ENCODE data around the gene HLF. TPM values are rescaled to one million over a fixed set of nuclear protein-coding genes. Genes with fewer than 3 reads are reported as not detected.

Gene HLF
- total RNA-seq, 1 donor from 2014 or later = 0.26 TPM

DNA sequence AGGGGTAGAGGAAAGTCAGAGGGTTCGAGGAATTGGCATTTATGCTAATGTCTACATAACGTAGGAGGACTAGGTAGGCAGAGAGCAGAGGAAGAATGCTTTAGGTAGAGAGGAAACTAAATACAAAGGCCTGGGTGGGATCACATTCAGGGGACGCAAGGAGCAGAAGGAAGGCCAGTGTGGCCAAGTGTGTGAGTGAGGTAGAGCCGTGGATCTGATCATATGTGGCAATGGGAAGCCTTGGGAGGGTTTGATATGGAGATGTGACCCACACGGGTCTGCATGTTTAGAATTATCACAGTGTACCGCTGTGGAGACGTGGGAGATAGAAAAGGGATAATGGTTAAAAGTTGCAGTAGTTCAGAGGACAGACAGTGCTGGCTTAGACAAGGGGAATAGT, 43.1 kb downstream of the HLF start:
- no peaks in the 10 kb centered on the region for H3K27me3 ChIP-seq (ENCODE audit: control insufficient read depth, insufficient read depth, low read length)
- TF ChIP-seq, protein P1, sequence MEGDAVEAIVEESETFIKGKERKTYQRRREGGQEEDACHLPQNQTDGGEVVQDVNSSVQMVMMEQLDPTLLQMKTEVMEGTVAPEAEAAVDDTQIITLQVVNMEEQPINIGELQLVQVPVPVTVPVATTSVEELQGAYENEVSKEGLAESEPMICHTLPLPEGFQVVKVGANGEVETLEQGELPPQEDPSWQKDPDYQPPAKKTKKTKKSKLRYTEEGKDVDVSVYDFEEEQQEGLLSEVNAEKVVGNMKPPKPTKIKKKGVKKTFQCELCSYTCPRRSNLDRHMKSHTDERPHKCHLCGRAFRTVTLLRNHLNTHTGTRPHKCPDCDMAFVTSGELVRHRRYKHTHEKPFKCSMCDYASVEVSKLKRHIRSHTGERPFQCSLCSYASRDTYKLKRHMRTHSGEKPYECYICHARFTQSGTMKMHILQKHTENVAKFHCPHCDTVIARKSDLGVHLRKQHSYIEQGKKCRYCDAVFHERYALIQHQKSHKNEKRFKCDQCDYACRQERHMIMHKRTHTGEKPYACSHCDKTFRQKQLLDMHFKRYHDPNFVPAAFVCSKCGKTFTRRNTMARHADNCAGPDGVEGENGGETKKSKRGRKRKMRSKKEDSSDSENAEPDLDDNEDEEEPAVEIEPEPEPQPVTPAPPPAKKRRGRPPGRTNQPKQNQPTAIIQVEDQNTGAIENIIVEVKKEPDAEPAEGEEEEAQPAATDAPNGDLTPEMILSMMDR (IDR thresholded peaks at IDR 0.05; ENCODE audit: insufficient read depth, low read length, severe bottlenecking) = no peak
- H3K4me3 ChIP-seq (ENCODE audit: low read depth, low read length) = no peak overlapping the region
- DNase-seq (ENCODE audit: low read depth) (no peak), FAIRE-seq (no peak)
- no peaks in the 10 kb centered on the region for H3K36me3 ChIP-seq (ENCODE audit: control insufficient read depth, insufficient read depth, low read length)

DNA sequence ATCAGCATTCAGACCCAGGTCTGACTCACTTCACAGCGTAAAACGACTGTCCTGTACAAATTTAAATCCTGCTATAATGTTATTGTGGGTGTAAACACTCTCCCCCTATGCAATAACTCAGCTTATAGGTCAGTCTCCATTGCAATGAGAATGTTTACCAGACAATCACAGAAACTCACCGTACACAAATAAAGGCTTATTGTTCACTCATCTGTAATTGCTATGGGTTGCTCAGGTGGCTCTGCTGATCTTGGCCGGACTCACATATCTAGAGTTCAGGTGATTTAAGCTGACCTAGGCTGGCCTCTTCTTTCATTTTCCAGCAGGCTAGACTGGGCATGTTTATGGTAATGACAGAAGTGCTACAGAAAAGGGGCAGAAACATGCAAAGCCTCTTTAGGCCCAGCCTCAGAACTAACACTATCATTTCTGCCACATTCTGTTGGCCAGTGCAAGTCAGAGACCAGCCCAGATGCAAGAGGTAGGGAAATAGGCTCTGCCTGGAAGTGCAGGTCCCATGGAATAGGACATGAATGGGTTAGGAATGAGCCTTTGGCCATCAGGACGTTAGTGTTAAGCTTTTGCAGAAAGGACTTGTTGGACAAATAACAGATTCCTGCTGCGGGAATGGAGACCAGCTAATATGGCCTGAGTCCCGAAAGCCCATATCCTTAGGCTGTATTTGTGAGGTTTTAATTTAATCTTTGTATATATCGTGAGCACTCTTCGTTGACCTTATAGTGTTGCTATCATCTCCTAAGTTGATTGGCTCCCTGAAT, 44.0 kb downstream of the HLF start:
- H3K4me3 ChIP-seq (ENCODE audit: low read depth, low read length) = no peak overlapping the region

DNA sequence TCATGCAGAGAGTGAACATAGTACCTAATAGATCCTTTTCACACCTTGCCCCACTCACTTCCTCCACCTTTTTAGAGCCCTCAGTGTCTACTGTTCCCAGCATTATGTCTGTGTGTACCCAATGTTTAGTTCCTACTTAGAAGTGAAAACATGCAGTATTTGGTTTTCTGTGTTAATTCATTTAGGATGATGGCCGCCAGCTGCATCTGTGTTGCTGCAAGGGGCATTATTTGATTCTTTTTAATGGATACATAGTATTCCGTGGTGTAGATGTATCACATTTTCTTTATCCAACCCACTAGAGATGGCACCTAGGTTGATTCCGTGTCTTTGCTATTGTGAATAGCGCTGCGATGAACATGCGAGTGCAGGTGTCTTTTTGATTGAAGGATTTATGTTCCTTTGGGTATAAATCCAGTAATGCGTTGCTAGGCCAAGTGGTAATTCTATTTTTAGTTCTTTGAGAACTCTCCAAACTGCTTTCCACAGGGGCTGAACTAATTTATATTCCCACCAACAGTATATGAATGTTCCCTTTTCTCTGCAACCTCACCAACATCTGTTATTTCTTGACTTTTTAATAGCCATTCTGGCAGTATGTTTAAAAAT, 47.1 kb downstream of the HLF start:
- FAIRE-seq = no peak
- no peaks in the 10 kb centered on the region for H3K27me3 ChIP-seq (ENCODE audit: control insufficient read depth, insufficient read depth, low read length)
- no peaks in the 10 kb centered on the region for H3K36me3 ChIP-seq (ENCODE audit: control insufficient read depth, insufficient read depth, low read length)
- no peak overlapping the region for H3K4me3 ChIP-seq (ENCODE audit: low read depth, low read length)
- DNase-seq (ENCODE audit: low read depth) = no peak
- TF ChIP-seq, protein P1 (IDR thresholded peaks at IDR 0.05; ENCODE audit: insufficient read depth, low read length, severe bottlenecking) = no peak

More for the DNA sequence above, 44.0 kb downstream of the HLF start:
- TF ChIP-seq, protein P1 (IDR thresholded peaks at IDR 0.05; ENCODE audit: insufficient read depth, low read length, severe bottlenecking) = no peak
- Histone ChIP-seq H3K27me3 (ENCODE audit: control insufficient read depth, insufficient read depth, low read length) (no peaks in the 10 kb centered on the region), H3K36me3 (ENCODE audit: control insufficient read depth, insufficient read depth, low read length) (no peaks in the 10 kb centered on the region)
- no peak for FAIRE-seq
- DNase-seq (ENCODE audit: low read depth) = peak; percentile 20

DNA sequence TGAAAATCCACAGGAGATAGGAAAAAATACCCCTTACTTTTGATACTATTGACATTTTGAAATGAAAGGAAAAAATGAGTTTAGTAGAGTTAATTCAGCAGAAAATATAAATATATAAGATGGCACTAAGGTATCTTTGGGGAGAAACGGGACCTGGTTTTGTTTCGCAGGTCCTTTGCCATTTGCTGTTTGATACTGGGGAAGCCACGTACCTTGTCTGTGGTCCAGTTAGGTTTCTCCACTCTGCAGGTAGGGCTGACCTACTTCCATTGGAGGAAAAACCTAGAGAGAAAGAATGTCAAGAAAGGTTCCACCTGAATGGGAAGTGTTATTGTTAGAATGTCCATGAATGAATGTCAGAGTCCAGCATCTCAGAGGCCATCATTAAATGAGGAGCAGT, 48.1 kb downstream of the HLF start:
- FAIRE-seq (no peak), DNase-seq (ENCODE audit: low read depth) (no peak)
- TF ChIP-seq, protein P1 (IDR thresholded peaks at IDR 0.05; ENCODE audit: insufficient read depth, low read length, severe bottlenecking) = no peak
- Histone ChIP-seq H3K4me3 (ENCODE audit: low read depth, low read length) (no peak overlapping the region), H3K27me3 (ENCODE audit: control insufficient read depth, insufficient read depth, low read length) (no peaks in the 10 kb centered on the region), H3K36me3 (ENCODE audit: control insufficient read depth, insufficient read depth, low read length) (no peaks in the 10 kb centered on the region)

DNA sequence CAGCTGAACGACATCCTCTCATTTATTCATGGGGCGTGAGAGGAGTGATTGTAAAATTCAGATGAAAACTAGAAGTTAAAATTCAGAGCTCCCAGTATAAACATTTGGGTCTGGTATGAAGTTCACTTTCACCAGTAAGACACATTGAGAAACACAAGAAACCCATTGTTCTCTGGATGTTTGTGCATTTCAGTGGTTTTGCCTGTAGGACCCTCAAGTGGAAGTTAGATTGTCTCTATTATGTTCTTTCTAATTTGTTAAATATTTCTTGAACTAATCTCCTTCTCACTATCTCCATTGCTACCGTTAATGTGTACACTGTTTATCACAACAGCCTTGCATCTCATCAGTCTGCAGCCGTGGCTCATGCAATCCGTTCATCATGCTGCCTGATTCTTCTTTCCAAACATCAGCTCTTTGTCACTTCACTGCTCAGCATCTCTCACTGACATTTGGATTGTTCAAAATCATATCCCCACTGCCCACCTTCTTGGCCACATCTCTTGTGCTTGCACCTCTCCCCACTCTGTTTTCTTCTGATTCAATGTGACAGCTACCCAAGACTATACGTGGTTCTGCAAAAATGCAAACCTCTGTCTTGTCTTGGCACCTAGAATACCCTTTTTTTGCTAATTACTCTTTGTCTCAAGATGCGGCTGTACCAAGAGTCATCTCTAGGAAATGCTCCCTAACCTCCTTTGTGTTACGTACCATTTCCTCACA, 49.5 kb downstream of the HLF start:
- Histone ChIP-seq H3K27me3 (ENCODE audit: control insufficient read depth, insufficient read depth, low read length) (no peaks in the 10 kb centered on the region), H3K36me3 (ENCODE audit: control insufficient read depth, insufficient read depth, low read length) (no peaks in the 10 kb centered on the region), H3K4me3 (ENCODE audit: low read depth, low read length) (no peak overlapping the region)
- no peak for FAIRE-seq
- TF ChIP-seq, protein P1 (IDR thresholded peaks at IDR 0.05; ENCODE audit: insufficient read depth, low read length, severe bottlenecking) = no peak
- DNase-seq (ENCODE audit: low read depth) = no peak
